Measurements from ENCODE around the gene RBM14. TPM values are rescaled to one million over a fixed set of nuclear protein-coding genes. Genes with fewer than 3 reads are reported as not detected.
"Not testable (repeated sequence)": the region's sequence is repeated elsewhere in the genome, so short reads cannot be mapped to it uniquely, and the experiment has no call there.

The RBM14 gene
- total and polyA plus RNA-seq, 2 of the 4 experiments (the other 2 are of a cell fraction) = 9.3 to 31.1 TPM

DNA sequence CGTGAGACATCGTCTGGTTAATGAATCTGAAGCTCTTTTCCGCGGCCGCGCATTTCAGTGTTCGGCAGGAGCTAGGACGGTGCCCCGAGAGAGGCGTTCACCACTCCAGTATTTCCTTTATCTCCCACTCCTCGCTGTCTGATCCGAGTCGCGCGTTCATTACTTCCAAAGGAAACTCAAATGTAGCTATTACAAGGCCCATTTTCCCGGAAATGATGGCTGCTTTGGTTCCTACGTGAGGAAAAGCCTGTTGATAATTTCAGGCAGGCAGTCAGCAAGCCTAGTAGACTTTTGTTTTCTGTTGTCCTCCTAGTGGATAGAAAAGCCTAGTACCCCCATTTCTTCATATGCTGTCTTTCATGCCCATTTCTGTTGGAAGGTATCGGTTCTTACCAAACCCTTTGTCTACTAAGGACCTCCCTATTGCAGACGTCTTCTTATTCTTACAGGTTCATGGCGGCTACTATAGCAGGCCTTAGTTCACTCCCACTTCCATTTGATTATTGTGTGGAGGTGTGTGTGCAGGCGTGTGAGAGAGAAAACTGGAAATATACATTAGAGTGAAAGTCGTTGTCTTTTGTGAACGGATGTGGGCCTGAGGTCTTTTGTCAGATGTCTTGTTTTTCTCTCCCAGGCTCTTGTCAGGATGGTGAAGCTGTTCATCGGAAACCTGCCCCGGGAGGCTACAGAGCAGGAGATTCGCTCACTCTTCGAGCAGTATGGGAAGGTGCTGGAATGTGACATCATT is 22.8 kb downstream of the RBM14 start:
- Histone ChIP-seq H4K20me1 (ENCODE audit: insufficient read depth, low read length) (peaks cover 81% of the 10 kb centered on the region), H2AK9ac (replicated peaks; ENCODE audit: low read depth, low read length, poor library complexity) (peak overlapping the region; percentile 98), H3K14ac (replicated peaks; ENCODE audit: low read depth, low read length) (peak overlapping the region; percentile 98), H4K5ac (ENCODE audit: low read depth, low read length) (peak overlapping the region; percentile 17; the same call in 1 of the 2 replicates), H3K27me3 (ENCODE audit: control insufficient read depth, insufficient read depth, low read length) (no peaks in the 10 kb centered on the region), H3K4me1 (ENCODE audit: control insufficient read depth, insufficient read depth, low read length) (peaks cover 21% of the 10 kb centered on the region), H4K91ac (ENCODE audit: insufficient read depth, low read depth, low read length) (peak overlapping the region; percentile 92), H3K9me1 (ENCODE audit: insufficient read depth, low read length) (peaks cover 10% of the 10 kb centered on the region; the same call in 1 of the 2 replicates), H3K18ac (ENCODE audit: low read depth, low read length) (peak overlapping the region; percentile 16), H2BK20ac (ENCODE audit: low read depth, low read length) (no peak overlapping the region), H3K9me3 (ENCODE audit: control insufficient read depth, insufficient read depth, low read length) (no peaks in the 10 kb centered on the region), H2AK5ac (ENCODE audit: low read depth, low read length) (peak overlapping the region; percentile 91), H3K36me3 (ENCODE audit: control insufficient read depth, insufficient read depth, low read length) (peaks cover 25% of the 10 kb centered on the region), H3K4me2 (ENCODE audit: low read depth, low read length) (peak overlapping the region; percentile 93), H3K23ac (ENCODE audit: low read depth, low read length) (peak overlapping the region; percentile 94), H2BK5ac (ENCODE audit: low read depth, low read length, poor library complexity, severe bottlenecking) (peak overlapping the region; percentile 75), H3K4ac (ENCODE audit: low read depth, low read length) (peak overlapping the region; percentile 96), H3K27ac (ENCODE audit: insufficient read depth, low read length) (peak overlapping the region; percentile 87), H4K8ac (ENCODE audit: low read depth in 2 of 2, low read length in 2 of 2) (peak overlapping the region; percentile 65 to 96; a peak in 3 of 4 replicates), H2AFZ (replicated peaks; ENCODE audit: low read length, poor library complexity) (peak overlapping the region; percentile 89), H3K56ac (ENCODE audit: extremely low read depth, insufficient read depth, low read length) (peak overlapping the region; percentile 67), H2BK120ac (ENCODE audit: low read depth, low read length) (0 out of 2 replicates have a peak overlapping the region, but pooled peaks have one; percentile 2), H3K4me3 (ENCODE audit: insufficient read depth, low read depth, low read length) (peak overlapping the region; percentile 76), H3K9ac (ENCODE audit: low read depth, low read length) (peak overlapping the region; percentile 88), H2BK15ac (ENCODE audit: low read depth, low read length) (no peak overlapping the region), H3K79me1 (ENCODE audit: low read depth in 1 of 2, low read length in 2 of 2) (peaks cover 12 to 80% of the 10 kb centered on the region in 2 experiments; a peak in 3 of 4 replicates)
- dilution Hi-C loops (cut with HindIII; ENCODE audit: low sequenced_read_pairs, unreplicated experiment) (no loop called here), in situ Hi-C loops (cut with MboI; ENCODE audit: low sequenced_read_pairs) (no loop called here), intact Hi-C loops (cut with micrococcal nuclease) (loop anchor here (2.0 kb wide), 2 partner anchors 22 to 92 kb away; partner anchors contain the start of genes ACTN3, RBM14 and ZDHHC24)
- no TSS peak for BruUV-seq (replicated peaks)
- ATAC-seq (ENCODE audit: low read depth) = no peak
- ChIA-PET POLR2A (ENCODE audit: unreplicated experiment) (interaction anchor here (0.7 to 2.3 kb wide), 2 partner anchors 20 to 44 kb away, joined by 11 to 17 read pairs; no protein-coding TSS in a partner anchor), CTCF (interaction anchor here (0.5 to 0.8 kb wide), 2 partner anchors 56 to 173 kb away, joined by 3 read pairs; no protein-coding TSS in a partner anchor)
- 0% methylated on average over 8 of the region's 27 CpGs; no CpG with 5 or more reads in 1 of the 2 experiments for WGBS, 2 experiments (ENCODE audit: extremely low coverage in 2 of 2, insufficient read length in 1 of 2)
- DNase-seq = peak; percentile 42
- TF ChIP-seq CTCF (conservative IDR thresholded peaks at IDR 0.05; ENCODE audit: low read depth, low read length) (0 out of 2 replicates have a peak, but pooled peaks have one; percentile 21), BHLHE40 (IDR thresholded peaks at IDR 0.05; ENCODE audit: low read depth, low read length) (no peak)

GRCh38 chr11:66639814-66640340 is 23.4 kb downstream of the RBM14 start:
- H3K9me3 ChIP-seq (ENCODE audit: control insufficient read depth, insufficient read depth, low read length); H3K4ac ChIP-seq (ENCODE audit: low read depth, low read length); dilution Hi-C loops (cut with HindIII; ENCODE audit: low sequenced_read_pairs, unreplicated experiment); H2BK15ac ChIP-seq (ENCODE audit: low read depth, low read length); H2AFZ ChIP-seq (replicated peaks; ENCODE audit: low read length, poor library complexity); H3K56ac ChIP-seq (ENCODE audit: extremely low read depth, insufficient read depth, low read length); ATAC-seq (ENCODE audit: low read depth); H2AK5ac ChIP-seq (ENCODE audit: low read depth, low read length); H4K5ac ChIP-seq (ENCODE audit: low read depth, low read length); H3K27me3 ChIP-seq (ENCODE audit: control insufficient read depth, insufficient read depth, low read length); H2BK5ac ChIP-seq (ENCODE audit: low read depth, low read length, poor library complexity, severe bottlenecking); in situ Hi-C loops (cut with MboI; ENCODE audit: low sequenced_read_pairs); H2BK120ac ChIP-seq (ENCODE audit: low read depth, low read length); H3K9ac ChIP-seq (ENCODE audit: low read depth, low read length); DNase-seq; H3K27ac ChIP-seq (ENCODE audit: insufficient read depth, low read length); H3K14ac ChIP-seq (replicated peaks; ENCODE audit: low read depth, low read length); POLR2A ChIA-PET (ENCODE audit: unreplicated experiment); H2AK9ac ChIP-seq (replicated peaks; ENCODE audit: low read depth, low read length, poor library complexity); H3K9me1 ChIP-seq (ENCODE audit: insufficient read depth, low read length); CTCF ChIA-PET; H4K91ac ChIP-seq (ENCODE audit: insufficient read depth, low read depth, low read length); H4K8ac ChIP-seq (ENCODE audit: low read depth in 2 of 2, low read length in 2 of 2); H3K18ac ChIP-seq (ENCODE audit: low read depth, low read length); H2BK20ac ChIP-seq (ENCODE audit: low read depth, low read length); BruUV-seq (replicated peaks): not testable (repeated sequence)
- WGBS, 2 experiments (ENCODE audit: extremely low coverage in 2 of 2, insufficient read length in 1 of 2) = 75% methylated on average over 2 of the region's 10 CpGs; no CpG with 5 or more reads in 1 of the 2 experiments
- H4K20me1 ChIP-seq (ENCODE audit: insufficient read depth, low read length) = peaks cover 86% of the 10 kb centered on the region
- H3K4me3 ChIP-seq (ENCODE audit: insufficient read depth, low read depth, low read length) = peak overlapping the region; percentile 76
- H3K79me1 ChIP-seq (ENCODE audit: low read depth in 1 of 2, low read length in 2 of 2) = peaks cover 16 to 81% of the 10 kb centered on the region in 2 experiments; a peak in 3 of 4 replicates
- intact Hi-C loops (cut with micrococcal nuclease) = loop anchor here (2.0 kb wide), 3 partner anchors 23 to 93 kb away; partner anchors contain the start of genes ACTN3, RBM14 and ZDHHC24
- H3K4me2 ChIP-seq (ENCODE audit: low read depth, low read length) = peak overlapping the region; percentile 93
- H3K23ac ChIP-seq (ENCODE audit: low read depth, low read length) = peak overlapping the region; percentile 64; the same call in 1 of the 2 replicates
- H3K4me1 ChIP-seq (ENCODE audit: control insufficient read depth, insufficient read depth, low read length) = peaks cover 21% of the 10 kb centered on the region
- peaks cover 28% of the 10 kb centered on the region for H3K36me3 ChIP-seq (ENCODE audit: control insufficient read depth, insufficient read depth, low read length)

Measured in IMR-90 (cell line).